NOMO-1 (cell line): ENCODE data around the gene ANKRD29.
A peak's percentile ranks its signal among the peaks of the same experiment; 100 is the strongest.
"Not testable (repeated sequence)": the region's sequence is repeated elsewhere in the genome, so short reads cannot be mapped to it uniquely, and the experiment has no call there.

Experiments
- DNase-seq, 2 experiments: peaks; one replicate each; lab custom pipeline; 2025; ENCODE audit not compliant: unreplicated experiment in 2 of 2; lab: John Stamatoyannopoulos, UW

ANKRD29 gene

GRCh38 chr18:23585007-23585871, 77.5 kb downstream of the ANKRD29 start:
- DNase-seq, result peak in 1 of 2 experiments; percentile 44

- DNase-seq, result no peak
Observed at GRCh38 chr18:23584019-23584983, 78.4 kb downstream of the ANKRD29 start.

GRCh38 chr18:23583071-23583865, 79.4 kb downstream of the ANKRD29 start:
- no peak for DNase-seq

DNA sequence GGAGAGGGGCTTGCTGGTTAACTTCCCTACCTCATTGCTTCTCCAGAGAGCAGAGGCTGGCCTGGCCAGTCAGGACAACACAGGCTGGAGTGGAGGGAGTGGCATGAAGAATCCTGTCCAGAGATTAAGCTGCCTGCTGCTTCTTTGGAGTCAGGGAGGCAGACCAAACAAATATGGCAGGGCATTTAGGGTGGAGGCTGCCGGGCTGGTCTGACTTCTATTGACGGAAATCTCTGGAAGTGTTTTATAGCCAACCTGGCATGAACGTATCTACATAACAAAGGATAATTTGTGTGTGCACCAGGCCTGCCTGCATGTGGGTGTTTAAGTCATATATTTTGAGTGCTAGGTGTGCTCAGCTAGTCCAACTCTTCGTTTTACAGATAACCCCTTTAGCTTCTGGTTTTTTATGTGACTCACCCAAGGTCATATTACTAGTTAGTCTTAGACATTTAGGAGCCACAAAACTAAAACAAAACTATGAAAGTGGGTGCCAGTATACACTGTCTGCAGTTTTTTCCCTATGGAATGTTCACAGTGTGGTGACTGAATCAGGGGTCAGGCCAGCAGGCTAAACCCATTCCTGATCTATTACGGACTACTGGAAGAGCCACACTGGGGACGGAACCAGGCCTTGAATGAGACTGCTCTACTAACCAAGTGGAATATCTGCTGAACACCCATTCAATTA, 81.9 kb downstream of the ANKRD29 start:
- DNase-seq, result no peak

GRCh38 chr18:23578891-23579653, 83.6 kb downstream of the ANKRD29 start:
- DNase-seq, result peak; percentile 52 to 91

DNA sequence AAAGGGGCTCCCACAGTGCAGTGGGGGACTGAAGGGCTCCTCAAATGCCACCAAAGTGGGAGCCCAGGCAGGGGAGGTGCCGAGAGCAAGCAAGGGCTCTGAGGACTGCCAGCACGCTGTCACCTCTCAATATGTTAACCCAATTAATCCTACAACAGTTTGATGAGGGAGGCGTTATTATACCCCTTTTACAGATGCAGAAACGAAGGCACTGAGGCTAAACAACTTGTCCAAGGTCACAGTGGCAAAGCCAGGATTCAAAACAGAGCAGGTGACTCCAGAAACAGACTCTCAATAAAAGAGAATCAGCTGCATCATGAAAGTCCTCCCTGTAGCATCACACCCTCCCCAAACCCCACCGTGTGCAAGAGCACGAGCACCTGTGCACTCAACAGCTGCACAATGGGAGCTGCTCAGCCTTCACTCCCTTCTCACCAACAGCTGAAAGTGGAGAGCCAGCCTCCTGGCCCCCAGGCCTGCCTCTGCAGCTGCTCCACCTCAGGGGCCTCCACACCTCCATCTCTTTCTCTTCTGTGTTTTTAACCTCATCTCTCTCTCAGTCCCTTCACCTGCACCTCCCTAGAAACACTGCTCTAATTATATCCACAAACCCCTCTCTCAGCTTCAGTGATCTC, 84.5 kb downstream of the ANKRD29 start:
- DNase-seq, result no peak

DNA sequence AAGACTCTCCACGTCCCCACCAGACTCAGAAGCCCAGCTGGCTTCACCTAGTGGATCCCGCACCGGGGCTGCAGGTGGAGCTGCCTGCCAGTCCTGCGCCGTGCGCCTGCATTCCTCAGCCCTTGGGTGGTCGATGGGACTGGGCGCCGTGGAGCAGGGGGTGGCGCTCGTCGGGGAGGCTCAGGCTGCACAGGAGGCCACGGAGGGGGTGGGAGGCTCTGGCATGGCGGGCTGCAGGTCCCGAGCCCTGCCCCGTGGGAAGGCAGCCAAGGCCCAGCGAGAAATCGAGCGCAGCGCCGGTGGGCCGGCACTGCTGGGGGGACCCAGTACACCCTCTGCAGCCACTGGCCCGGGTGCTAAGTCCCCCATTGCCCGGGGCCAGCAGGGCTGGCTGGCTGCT, 85.2 kb downstream of the ANKRD29 start:
- DNase-seq, result not testable (repeated sequence)

GRCh38 chr18:23575309-23575651, 87.4 kb downstream of the ANKRD29 start:
- no peak for DNase-seq

- DNase-seq, result peak in 1 of 2 experiments; percentile 20
Observed at GRCh38 chr18:23574611-23575308, 88.0 kb downstream of the ANKRD29 start.

DNA sequence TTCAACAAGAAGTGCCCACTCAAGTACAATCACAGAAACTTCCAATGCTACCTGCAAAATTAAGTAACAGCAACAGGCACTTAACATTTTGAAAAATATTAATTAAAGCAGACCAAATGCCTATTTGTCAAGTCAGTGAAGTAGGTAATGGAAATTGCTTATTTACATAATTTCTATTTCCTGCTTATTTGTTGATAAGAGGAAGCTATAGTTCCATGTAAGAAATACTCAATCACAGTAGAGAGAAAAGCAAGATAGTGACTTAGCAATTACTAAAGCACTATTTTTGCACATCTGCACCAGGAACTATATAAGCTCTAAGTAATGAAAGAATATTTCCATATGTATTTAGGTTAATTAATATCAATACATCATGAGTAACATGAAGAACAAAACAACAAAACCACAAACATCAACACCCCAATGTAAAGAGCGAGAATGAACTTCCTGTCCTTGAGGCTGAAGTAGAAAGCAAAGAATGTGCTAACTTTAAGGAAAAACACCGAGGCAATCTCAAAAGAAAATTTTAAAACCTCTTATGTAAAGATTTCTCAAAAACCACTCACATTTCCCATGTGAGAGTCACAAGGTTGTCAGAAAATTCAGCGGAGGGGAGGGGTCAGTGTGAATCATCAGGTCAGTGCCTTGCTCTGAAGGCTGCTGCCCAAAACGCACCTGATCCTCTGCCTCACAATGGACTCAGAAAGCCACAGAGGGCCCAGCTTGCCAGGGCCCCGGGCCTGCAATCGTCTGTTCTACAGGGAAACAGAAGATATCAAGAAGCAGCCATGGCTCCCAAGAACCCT, 88.9 kb downstream of the ANKRD29 start:
- peak in 1 of 2 experiments; percentile 18 for DNase-seq

- DNase-seq, result no peak
Observed at GRCh38 chr18:23573020-23573419, 89.7 kb downstream of the ANKRD29 start.

DNA sequence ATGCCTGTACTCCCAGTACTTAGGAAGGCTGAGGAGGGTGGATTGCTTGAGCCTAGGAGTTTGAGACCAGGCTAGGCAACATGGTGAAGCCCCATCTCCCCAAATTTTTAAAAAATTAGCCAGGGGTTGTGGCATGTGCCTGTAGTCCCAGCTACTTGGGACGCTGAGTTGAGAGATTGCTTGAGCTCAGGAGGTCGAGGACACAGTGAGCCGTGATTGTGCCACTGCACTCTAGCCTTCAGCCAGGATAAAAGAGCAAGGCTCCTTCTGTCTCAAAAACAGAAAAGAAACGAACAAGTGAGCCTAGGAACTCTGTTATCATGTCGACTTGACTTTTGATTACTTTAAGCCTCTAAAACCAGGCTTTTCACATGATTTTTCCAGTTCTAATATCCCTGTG, 90.1 kb downstream of the ANKRD29 start:
- DNase-seq, result no peak

DNA sequence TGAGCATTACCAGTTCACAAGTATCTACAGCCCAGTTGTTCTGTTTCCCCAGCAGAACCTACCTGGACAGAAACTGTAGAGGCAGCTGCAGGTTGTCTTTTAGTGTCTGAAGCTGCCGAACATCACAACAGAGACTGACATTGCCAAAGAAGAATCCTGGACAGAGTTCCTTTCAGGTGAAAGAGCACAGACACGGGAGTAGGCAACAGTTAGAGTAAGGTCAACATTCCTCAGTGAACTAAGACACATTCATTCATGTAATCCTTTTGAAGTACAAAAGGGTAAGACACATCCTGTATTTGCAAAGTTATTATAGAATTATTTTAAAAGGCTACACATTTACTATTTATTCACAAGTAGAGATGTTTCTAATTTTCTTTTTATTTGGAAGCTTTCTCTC, 90.7 kb downstream of the ANKRD29 start:
- DNase-seq, result no peak

DNA sequence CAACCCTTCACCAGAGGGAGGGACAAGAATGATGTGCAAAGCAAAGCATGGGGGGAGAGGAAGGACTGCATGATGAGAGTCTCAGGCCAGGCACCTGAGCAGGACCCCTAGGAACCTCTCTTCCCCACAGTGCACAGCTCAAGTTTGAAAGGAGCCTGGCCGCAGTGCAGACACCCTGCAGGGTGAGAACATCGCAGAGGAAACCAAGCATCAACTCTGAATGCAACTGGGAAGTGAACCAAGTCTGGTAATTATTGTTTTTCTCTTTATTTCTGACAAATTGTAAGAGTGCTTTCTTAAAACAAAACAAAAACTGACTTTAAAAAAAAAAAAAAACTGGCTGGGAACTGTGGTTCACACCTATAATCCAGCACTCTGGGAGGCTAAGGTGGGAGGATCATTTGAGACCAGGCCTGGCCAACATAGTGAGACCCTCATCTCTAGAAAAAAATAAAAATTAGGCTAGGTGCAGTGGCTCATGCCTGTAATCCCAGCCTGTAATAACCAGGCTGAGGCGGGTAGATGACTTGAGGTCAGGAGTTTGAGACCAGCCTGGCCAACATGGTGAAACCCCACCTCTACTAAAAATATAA, 91.7 kb downstream of the ANKRD29 start:
- no peak for DNase-seq

DNA sequence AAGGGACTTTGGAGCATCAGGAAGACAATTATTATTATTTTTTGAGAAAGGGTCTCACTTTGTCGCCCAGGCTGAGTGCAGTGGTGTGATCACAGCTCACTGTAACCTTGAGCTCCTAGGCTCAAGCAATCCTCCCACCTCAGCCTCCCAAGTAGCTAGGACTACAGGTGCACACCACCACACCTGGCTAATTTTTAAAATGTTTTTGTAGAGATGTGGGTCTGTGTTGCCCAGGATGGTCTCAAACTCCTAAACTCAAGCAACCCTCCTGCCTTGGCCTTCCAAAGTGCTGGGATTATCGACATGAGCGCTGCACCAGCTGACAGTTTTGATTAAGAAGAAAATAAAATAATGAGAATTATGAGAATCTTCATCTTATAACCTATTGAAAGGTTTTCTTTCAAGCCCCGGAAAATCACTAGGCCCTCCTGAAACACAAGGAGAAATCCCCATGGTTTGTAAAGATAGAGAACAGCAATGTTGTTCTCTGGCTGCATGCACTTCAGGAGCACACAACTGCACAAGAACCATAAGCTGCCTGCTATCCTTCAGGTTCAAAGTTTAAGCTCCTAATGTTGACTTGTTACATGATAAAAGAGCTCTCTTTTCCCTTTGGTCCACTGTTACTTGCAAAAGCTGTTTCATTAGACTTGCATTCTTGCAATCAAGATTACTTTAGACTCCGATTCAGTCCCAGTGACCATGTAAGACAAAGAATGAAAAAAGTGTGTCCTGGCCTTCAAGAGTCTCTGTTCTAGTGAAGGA, 93.2 kb downstream of the ANKRD29 start:
- no peak for DNase-seq
